ENCODE results near the gene CARD19. TPM values are rescaled to one million over a fixed set of nuclear protein-coding genes. Genes with fewer than 3 reads are reported as not detected.

The CARD19 gene
- total RNA-seq, 4 donors from 2014 or later = 43.2 to 63.6 (median 54.3) TPM

- no peak for TF ChIP-seq POLR2A (IDR thresholded peaks at IDR 0.05)
- TF ChIP-seq POLR2AphosphoS5 (IDR thresholded peaks at IDR 0.05) = no peak
- TF ChIP-seq, protein P1, sequence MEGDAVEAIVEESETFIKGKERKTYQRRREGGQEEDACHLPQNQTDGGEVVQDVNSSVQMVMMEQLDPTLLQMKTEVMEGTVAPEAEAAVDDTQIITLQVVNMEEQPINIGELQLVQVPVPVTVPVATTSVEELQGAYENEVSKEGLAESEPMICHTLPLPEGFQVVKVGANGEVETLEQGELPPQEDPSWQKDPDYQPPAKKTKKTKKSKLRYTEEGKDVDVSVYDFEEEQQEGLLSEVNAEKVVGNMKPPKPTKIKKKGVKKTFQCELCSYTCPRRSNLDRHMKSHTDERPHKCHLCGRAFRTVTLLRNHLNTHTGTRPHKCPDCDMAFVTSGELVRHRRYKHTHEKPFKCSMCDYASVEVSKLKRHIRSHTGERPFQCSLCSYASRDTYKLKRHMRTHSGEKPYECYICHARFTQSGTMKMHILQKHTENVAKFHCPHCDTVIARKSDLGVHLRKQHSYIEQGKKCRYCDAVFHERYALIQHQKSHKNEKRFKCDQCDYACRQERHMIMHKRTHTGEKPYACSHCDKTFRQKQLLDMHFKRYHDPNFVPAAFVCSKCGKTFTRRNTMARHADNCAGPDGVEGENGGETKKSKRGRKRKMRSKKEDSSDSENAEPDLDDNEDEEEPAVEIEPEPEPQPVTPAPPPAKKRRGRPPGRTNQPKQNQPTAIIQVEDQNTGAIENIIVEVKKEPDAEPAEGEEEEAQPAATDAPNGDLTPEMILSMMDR (IDR thresholded peaks at IDR 0.05) = no peak
- no peak for TF ChIP-seq EP300 (IDR thresholded peaks at IDR 0.05)
- H3K4me1 ChIP-seq = peaks cover 11% of the 10 kb centered on the region
- H3K9me3 ChIP-seq = peaks cover 6% of the 10 kb centered on the region
- H3K27me3 ChIP-seq = no peaks in the 10 kb centered on the region
- H3K27ac ChIP-seq = no peak overlapping the region
- H3K36me3 ChIP-seq = no peaks in the 10 kb centered on the region
- DNase-seq (ENCODE audit: low spot score in 2 of 2) = no peak
- 89% methylated on average over 5 of the region's 5 CpGs for whole genome bisulfite sequencing
- H3K4me3 ChIP-seq = no peak overlapping the region
These were observed 7.0 kb upstream of the CARD19 start for GRCh38 chr9:93089024-93089423.

DNA sequence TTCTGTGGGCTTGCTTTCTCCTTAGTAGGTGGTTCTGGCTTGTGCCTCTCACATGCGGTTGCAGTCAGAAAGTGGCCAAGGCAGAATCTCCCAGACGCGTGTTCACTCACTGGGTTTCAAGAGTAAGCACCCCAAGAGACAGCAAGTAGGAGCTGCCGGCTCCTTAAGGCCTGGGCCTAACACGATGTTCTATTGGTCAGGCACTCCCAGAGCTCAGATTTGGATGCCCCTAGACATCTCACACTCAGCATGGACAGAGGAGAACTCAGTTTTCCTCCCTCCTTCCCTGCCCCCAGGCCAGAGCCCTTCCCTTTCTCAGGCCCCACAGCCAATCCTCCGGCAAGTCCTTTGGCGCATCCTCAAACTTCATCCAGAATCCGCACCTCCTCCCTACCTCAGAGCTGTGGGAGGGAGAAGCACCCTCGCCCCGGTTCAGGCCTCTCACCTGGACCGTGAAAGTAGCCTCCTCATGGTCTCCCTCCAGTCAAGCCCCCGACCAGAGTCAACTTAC lies 6.5 kb upstream of the CARD19 start:
- H3K27me3 ChIP-seq = no peaks in the 10 kb centered on the region
- H3K4me1 ChIP-seq = peaks cover 16% of the 10 kb centered on the region
- H3K36me3 ChIP-seq = no peaks in the 10 kb centered on the region
- H3K4me3 ChIP-seq = no peak overlapping the region
- no peak overlapping the region for H3K27ac ChIP-seq
- peak; percentile 44 to 55 for DNase-seq (ENCODE audit: low spot score in 2 of 2)
- TF ChIP-seq, protein P1 (IDR thresholded peaks at IDR 0.05) = no peak
- TF ChIP-seq POLR2AphosphoS5 (IDR thresholded peaks at IDR 0.05) (no peak), EP300 (IDR thresholded peaks at IDR 0.05) (no peak), POLR2A (IDR thresholded peaks at IDR 0.05) (no peak)
- 93% methylated on average over 12 of the region's 12 CpGs for WGBS
- peaks cover 6% of the 10 kb centered on the region for H3K9me3 ChIP-seq

DNA sequence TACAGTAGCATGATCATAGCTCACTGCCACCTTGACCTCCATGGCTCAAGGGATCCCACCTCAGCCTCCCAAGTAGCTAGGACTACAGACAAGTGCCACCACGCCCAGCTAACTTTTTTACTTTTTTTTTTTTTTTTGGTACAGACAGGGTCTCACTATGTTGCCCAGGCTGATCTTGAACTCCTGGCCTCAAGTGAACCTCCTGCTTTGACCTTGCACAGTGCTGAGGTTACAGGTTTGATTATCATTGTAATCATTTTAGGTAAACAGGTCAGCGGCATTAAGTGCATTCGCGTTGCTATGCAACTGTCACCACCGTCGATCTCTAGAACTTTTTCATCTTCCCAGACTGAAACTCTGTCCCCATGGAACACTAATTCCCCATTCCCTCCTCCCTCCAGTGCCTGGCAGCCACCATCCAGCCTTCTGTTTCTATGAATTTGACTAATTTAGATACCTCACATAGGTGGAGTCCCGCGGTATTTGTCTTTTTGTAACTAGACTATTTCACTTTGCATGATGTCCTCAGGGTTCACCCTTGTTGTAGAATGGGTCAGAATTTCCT lies 5.8 kb upstream of the CARD19 start:
- no peaks in the 10 kb centered on the region for H3K36me3 ChIP-seq
- H3K9me3 ChIP-seq = peaks cover 6% of the 10 kb centered on the region
- H3K27ac ChIP-seq = no peak overlapping the region
- no peaks in the 10 kb centered on the region for H3K27me3 ChIP-seq
- DNase-seq (ENCODE audit: low spot score in 2 of 2) = peak in 1 of 2 donors; percentile 24
- H3K4me1 ChIP-seq = peaks cover 23% of the 10 kb centered on the region
- TF ChIP-seq, protein P1 (IDR thresholded peaks at IDR 0.05) = no peak
- TF ChIP-seq POLR2A (IDR thresholded peaks at IDR 0.05) (no peak), POLR2AphosphoS5 (IDR thresholded peaks at IDR 0.05) (no peak), EP300 (IDR thresholded peaks at IDR 0.05) (no peak)
- no peak overlapping the region for H3K4me3 ChIP-seq
- WGBS = 87% methylated on average over 8 of the region's 8 CpGs

- H3K4me3 ChIP-seq = no peak overlapping the region
- H3K4me1 ChIP-seq = peaks cover 25% of the 10 kb centered on the region
- TF ChIP-seq POLR2A (IDR thresholded peaks at IDR 0.05) = no peak
- no peak for TF ChIP-seq EP300 (IDR thresholded peaks at IDR 0.05)
- TF ChIP-seq, protein P1 (IDR thresholded peaks at IDR 0.05) = no peak
- TF ChIP-seq POLR2AphosphoS5 (IDR thresholded peaks at IDR 0.05) = no peak
- 84% methylated on average over 4 of the region's 4 CpGs for WGBS
- no peaks in the 10 kb centered on the region for H3K27me3 ChIP-seq
- no peak overlapping the region for H3K27ac ChIP-seq
- H3K36me3 ChIP-seq = no peaks in the 10 kb centered on the region
- peak; percentile 38 to 43 for DNase-seq (ENCODE audit: low spot score in 2 of 2)
- H3K9me3 ChIP-seq = peaks cover 6% of the 10 kb centered on the region
These were observed 5.0 kb upstream of the CARD19 start for GRCh38 chr9:93091056-93091452.

- WGBS = 49% methylated on average over 3 of the region's 3 CpGs
- H3K4me3 ChIP-seq = no peak overlapping the region
- peaks cover 27% of the 10 kb centered on the region for H3K4me1 ChIP-seq
- no peaks in the 10 kb centered on the region for H3K36me3 ChIP-seq
- DNase-seq (ENCODE audit: low spot score in 2 of 2) = peak; percentile 65 to 74
- H3K9me3 ChIP-seq = peaks cover 6% of the 10 kb centered on the region
- H3K27me3 ChIP-seq = no peaks in the 10 kb centered on the region
- H3K27ac ChIP-seq = no peak overlapping the region
- TF ChIP-seq POLR2AphosphoS5 (IDR thresholded peaks at IDR 0.05) (no peak), POLR2A (IDR thresholded peaks at IDR 0.05) (no peak), EP300 (IDR thresholded peaks at IDR 0.05) (no peak)
- TF ChIP-seq, protein P1 (IDR thresholded peaks at IDR 0.05) = no peak
These were observed 4.5 kb upstream of the CARD19 start for GRCh38 chr9:93091453-93092081.
